Measurements from ENCODE around the gene UBA52.
"Not testable (repeated sequence)": the region's sequence is repeated elsewhere in the genome, so short reads cannot be mapped to it uniquely, and the experiment has no call there.

UBA52 gene

DNA sequence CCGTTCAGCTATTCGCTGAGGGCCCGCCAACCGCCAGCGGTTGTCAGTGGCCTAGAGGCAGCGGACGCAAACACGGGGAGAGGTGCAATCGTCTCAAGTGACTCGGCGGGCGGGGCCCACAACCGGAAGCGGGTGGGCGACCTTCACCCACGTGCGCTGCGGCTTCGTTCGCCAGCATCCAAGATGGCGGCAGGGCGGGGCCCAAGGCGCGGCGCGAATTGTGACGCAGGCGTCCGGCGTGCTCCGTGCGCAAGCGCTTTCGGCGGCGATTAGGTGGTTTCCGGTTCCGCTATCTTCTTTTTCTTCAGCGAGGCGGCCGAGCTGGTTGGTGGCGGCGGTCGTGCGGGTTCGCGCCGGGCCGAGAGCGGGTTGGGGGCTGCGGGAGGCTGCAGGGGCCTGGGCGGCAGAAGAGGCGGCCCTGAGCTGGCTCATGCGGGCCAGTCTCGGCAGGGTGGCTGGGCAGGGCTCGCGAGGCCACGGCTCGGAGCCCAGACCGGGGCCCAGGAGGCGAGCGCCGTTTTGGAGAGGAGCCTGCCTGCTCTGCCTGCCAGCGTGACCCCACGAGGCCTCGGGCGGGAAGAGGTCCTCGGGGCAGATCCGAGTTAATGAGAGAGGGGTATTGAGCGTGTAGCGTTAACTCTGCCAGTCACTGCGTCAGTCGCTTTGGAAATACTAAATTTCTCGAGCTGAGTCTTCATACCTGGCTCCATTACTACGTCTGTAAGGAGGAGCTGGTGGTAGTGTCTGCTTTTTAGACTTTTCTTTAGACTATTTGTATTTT is at the start of gene UBA52:
Gene UBA52, plus strand, starts transcription at position 294 of the 781 bp plus-strand sequence. CDS start 1,444 bp downstream, outside the sequence.
- in situ Hi-C loops (cut with HindIII; ENCODE audit: low sequenced_read_pairs): no loop called here

DNA sequence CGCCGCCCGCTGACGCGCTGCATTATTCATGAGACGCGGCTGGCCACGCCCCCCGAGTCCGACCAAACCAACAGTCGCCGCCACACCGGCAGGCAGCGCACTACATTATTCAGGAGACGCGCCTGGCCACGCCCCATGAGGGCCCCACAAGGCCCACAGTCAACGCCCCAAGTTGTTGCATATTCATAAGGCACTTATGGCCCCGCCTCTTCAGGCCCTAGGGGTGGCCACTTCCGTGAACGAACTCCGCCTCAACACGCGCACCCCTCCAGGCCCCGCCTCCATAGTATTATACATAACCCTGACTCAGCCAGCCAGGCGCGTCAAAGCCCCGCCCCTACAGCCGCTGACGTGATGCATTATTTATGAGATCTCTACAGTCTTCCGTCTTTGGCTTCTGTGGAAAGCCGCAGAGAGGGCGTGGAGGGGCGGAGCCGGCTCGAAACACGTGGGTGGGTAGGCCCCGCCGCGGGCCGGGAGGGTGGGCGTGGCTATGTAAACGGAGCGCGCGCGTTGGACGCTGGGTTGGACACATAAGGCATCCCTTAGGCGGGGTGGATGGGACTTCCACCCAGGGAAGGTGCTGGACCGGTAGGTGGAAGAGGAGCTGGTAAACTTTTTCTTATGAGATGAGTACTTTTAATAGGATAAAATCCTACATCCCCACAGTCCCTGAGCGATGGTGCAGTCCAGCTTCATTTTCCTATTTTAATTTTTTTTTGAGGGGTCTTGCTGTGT is 49.4 kb upstream of the UBA52 start:
- in situ Hi-C loops (cut with HindIII; ENCODE audit: low sequenced_read_pairs): no loop called here

DNA sequence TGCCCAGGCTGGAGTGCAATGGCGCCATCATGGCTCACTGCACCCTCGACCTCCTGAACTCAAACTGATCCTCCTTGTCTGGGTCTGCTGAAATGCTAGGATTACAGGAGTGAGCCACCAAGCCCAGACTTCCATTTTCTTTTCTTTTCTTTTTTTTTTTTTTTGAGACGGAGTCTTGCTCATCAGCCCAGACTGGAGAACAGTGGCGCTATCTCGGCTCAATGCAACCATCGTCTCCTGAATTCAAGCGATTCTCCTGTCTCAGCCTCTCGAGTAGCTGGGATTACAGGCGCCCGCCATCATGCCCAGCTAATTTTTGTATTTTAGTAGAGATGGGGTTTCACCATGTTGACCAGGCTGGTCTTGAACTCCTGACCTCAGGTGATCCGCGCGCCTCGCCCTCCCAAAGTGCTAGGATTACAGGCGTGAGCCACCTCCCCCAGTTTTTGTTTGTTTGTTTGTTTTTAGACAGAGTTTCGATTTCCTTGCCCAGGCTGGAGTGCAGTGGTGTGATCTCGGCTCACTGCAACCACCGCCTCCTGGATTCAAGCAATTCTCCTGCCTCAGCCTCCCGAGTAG is 48.7 kb upstream of the UBA52 start:
- in situ Hi-C loops (cut with HindIII; ENCODE audit: low sequenced_read_pairs): not testable (repeated sequence)

DNA sequence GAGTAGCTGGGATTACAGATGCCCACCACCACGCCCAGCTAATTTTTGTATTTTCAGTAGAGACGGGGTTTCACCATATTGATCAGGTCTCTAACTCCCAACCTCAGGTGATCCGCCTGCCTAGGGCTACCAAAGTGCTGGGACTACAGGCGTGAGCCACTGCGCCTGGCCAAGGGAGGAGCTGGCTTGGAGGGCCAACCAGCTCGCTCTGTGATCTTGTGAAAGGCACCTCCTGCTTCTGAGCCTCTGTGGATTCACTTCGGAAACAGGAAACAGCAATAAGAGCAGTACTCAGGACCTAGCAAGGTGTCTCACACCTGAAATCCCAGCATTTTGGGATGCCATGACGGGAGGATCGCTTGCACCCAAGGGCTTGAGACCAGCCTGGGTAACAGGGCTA is 47.8 kb upstream of the UBA52 start:
- in situ Hi-C loops (cut with HindIII; ENCODE audit: low sequenced_read_pairs): no loop called here

DNA sequence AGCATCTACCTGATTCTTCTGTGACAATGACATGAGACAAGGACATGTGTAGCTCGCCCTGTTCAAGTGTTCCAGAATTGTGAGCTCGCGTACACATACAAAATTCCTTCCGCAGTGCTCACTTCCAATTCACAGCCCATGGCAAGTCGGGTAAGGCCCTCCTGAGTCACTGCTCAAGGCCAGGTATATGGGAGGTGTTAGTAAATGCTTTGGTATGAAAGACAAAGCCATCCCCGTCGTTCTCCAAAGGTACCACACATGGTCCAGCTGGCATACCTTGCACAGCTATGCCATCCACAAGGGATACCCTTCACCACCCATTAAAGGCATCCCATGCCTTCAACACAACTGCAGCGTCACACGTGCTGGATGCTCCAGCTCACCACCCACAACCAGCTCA is 45.3 kb upstream of the UBA52 start:
- in situ Hi-C loops (cut with HindIII; ENCODE audit: low sequenced_read_pairs): loop anchor here (5.0 kb wide), 1 partner anchor 64 kb away; no protein-coding TSS in a partner anchor

DNA sequence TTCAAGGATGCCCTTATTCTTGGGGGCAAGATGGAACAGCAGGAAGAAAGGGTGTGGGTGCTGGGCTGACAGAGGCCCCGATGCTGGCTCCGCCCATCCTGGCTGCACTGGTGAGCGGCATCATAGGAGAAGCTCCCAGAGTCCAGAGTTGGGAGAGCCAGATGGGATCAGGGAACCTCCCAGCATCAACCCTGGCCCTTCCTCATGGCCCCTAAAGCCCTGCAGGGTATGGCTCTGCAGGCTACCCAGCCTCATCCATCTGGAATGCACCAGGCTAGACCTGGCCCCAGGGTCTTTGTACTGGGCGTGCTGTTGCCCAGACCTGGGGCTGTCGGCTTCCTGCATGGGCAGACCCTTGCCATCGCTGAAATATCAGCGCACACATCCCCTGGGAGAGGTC is 41.9 kb upstream of the UBA52 start:
- in situ Hi-C loops (cut with HindIII; ENCODE audit: low sequenced_read_pairs): loop anchor here (5.0 kb wide), 1 partner anchor 67 kb away; no protein-coding TSS in a partner anchor

DNA sequence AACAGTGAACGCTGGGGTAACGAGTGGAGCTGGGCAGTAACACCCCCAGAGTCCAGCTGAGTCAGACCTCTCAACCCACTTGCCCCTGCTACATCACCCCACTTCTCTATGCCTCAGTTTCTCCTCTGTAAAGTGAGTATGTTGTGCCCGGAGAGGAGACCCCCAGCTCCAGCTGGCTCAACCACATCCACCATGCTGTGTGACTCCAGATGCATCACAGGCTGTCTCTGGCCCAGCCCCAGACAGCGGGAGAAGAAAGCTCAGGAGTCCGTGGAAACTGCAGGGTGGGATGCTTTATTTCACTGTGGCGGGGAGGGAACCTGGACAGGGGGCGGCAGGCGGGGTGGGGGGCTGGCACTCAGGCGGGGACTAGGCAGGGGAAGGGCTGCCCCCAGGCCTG is 40.2 kb upstream of the UBA52 start:
- in situ Hi-C loops (cut with HindIII; ENCODE audit: low sequenced_read_pairs): no loop called here

DNA sequence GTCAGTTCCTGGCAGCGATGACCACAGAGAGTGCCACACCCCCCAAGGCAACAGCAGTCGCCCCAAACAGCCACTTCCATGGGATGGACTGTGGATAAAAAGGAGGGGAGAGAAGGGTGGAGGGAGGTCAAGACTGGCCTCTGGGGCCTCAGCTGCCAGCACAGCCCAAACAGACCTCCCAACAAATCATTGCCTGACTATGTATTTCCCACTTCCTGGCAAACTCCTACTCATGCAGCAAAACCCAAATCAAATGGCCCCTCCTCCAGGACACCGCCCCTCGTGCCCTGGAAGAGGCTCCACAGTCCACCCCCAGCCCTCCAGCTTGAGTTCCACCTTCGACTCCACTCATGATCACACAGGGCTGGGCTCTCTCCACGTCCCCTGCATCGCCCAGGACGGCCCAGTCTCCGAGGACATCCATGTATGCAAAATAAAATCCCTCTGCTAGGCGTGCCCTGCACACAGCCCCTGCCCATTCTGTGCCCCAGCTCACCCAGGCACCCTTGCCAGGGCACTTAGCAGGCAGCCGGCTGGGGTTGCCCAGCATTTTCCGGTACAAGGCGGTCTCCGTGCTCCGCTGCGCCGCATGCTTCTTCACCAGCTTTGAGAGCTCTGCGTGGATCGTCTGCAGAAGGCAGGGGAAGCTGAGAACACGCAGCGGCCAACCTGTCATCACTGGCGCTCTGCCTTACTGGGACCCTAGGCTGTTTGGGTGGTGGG is 39.3 kb upstream of the UBA52 start:
- in situ Hi-C loops (cut with HindIII; ENCODE audit: low sequenced_read_pairs): no loop called here

DNA sequence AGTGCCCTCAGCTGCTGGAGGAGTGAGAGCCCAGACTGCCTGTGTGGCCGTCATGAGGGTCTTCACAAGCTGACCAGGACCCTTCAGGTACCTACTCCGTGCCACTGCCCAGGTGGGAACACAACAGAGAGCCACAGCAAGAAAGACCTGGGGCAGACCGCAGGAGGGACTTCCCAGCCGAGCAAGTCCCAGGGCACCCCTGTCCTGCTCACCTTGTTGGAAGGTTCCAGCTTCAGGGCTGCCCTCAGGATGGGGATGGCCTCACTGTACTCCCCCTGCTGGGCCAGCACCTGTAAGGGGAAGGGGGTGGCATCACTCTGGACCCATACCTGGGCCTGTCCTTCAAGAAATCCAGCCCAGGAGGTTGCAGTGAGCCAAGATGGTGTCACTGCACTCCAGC is 38.6 kb upstream of the UBA52 start:
- in situ Hi-C loops (cut with HindIII; ENCODE audit: low sequenced_read_pairs): no loop called here

DNA sequence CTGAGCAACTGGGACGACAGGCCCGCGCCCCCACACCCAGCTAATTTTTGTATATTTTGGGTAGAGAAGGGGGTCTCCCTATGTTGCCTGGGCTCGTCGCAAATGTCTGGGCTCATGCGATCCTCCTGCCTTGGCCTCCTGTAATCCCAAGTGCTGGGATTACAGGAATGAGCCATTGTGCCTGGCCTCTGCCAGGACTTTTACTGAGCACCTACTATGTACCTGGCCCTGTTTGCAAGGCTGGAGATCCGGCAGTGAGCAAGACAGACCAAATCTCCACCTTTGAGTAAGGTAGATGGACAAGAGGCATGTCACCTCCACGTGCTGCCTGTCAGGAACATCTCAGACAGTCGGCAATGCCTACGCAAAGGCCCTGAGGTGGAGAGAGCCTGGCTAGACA is 35.2 kb upstream of the UBA52 start:
- in situ Hi-C loops (cut with HindIII; ENCODE audit: low sequenced_read_pairs): no loop called here

DNA sequence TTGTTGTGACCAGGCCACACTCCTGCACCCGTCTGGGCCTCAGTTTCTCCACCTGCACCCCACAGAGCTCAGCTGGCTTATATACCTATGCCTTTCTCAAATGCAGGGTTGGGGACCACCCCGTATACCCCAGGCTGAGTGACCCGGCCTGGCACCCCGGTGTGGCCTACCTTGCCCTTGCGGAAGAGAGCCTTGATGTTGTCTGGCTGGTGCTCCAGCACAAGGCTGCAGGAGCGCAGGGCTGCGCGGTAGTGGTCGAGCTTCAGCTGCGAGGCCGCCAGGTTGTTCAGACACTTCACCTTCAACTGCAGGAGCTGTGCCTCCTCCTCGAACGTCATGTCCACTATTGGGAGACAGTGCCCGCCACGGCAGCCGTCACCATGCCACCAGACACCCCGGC is 34.2 kb upstream of the UBA52 start:
- in situ Hi-C loops (cut with HindIII; ENCODE audit: low sequenced_read_pairs): no loop called here

DNA sequence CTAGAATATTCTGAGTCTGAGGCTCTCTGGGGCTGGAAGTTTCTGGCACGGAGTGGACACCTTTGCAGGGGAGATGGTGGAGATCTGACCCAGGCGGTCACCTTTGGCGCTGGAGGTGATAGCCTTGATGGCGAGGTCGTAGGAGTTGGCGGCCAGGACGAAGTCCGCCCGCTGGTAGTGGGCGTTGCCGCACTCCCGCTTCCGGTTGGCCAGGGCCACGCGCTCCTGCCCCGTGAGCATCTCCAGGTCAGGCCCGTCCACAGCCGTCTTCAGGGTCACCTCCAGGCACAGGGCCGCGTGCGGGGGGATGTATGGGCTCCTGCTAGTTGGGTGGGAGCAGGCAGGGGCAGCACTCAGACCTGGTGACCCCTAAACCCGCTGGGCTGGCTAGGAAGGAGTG is 33.5 kb upstream of the UBA52 start:
- in situ Hi-C loops (cut with HindIII; ENCODE audit: low sequenced_read_pairs): no loop called here

DNA sequence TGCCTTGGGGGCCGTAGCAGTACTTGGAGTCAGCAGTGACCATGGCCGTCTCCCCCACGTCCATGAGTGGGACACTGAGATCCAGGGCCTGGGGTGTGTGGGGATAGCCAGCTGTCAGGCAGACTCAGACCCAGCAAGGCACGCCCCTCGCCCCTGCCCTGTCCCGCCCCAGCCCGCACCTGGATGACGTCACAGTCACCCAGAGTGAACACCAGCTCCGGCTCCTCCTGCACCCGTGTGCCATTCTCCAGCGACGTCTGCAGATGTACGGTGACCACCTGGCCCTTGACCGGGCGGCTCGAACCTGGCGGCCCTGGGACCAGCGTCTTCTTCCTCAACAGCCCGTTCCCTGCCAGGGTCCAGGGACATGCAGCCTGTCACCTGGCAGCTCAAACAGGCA is 32.3 kb upstream of the UBA52 start:
- in situ Hi-C loops (cut with HindIII; ENCODE audit: low sequenced_read_pairs): no loop called here

DNA sequence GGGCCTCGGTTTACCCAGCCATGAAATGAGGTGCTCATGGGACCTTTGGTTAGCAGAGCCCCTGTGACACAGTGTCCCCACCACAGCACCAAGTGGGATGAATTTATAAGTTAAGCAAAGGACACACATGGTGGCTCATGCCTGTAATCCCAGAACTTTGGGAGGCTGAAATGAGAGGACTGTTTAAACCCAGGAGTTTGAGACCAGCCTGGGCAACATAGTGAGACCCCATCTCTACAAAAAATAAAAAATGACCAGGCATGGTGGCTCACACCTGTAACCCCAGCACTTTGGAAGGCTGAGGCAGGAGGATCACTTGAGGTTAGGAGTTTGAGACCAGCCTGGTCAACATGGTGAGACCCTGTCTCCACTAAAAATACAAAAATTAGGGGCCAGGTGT is 31.5 kb upstream of the UBA52 start:
- in situ Hi-C loops (cut with HindIII; ENCODE audit: low sequenced_read_pairs): loop anchor here (5.0 kb wide), 1 partner anchor 53 kb away; no protein-coding TSS in a partner anchor

DNA sequence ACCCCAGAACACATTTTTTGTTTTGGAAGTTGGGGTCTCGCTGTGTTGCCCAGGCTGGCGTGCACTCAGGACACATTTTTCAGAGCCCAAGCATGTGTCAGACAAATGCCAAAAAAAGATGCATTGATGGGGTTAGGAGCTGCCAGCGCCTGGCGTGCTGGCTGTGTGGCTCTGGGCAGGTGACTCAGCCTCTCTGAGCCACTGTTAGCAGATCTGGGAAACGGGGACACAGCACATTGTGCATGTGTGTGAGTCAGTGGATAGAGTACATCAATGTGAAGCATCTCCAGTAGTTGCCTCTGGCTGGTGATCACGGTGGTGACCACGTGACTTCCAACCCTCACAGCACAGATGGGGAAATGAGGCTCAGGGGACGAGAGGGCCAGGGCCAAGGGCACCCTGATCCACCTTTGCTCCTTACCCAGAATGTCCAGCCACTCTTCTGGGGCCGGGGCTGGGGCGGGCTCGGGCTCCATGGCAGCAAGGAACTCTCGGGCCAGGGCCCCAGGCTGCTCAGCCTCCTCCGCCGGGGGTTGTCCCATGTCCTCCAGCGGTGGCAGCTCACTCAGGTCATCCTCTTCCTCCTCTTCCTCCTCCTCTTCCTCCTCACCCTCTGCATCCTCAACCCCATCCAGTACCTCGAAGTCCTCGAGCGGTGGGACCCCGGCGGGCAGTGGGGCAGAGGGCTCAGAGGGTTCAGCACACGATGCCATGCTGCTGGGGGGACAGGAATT is 30.2 kb upstream of the UBA52 start:
- in situ Hi-C loops (cut with HindIII; ENCODE audit: low sequenced_read_pairs): loop anchor here (5.0 kb wide), 1 partner anchor 54 kb away; no protein-coding TSS in a partner anchor

DNA sequence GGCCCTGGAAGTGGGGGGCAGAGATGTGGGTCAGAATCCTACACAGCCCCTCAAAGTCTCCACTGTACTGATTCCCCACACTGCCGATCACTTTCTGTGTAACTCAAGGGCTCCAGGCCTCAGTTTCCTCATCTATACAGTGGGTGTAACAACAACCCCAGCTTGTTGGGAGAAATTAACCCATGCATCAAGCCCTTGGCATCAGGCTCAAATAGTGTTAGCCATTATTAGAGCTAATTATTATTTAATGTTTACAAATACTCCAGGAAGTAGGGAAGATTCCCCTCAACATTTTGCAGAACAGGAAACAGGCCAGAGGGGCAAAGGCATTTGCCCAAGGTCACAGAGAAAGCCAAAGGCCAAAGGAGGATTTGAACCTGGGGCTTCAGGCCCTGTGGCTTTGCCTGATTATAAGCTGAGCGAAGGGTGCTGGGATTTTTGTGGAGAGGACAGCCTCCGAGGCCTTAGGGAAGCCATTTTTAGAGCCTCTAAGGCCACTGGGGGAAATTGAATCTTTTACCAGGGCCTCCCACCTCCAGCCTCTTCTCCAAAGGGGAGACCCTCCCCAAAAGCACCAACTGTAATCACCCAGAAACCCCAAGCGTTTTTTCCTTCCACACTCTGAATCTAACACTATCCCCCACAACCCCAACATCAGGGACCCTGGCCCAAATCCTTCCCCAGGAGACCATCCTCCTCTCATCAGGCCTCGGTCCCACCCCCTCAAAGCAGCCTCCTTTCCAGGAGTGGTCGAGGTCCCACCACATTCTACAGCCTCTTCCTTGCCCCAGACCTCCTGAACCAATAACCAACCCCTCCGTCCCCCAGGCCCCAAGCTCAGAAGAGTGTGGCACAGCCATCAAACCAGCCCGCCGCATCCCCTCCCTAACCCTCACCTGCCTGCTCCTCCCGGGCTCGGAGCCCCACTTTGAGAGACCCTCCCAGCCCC is 29.4 kb upstream of the UBA52 start:
- in situ Hi-C loops (cut with HindIII; ENCODE audit: low sequenced_read_pairs): loop anchor here (5.0 kb wide), 1 partner anchor 55 kb away; no protein-coding TSS in a partner anchor

DNA sequence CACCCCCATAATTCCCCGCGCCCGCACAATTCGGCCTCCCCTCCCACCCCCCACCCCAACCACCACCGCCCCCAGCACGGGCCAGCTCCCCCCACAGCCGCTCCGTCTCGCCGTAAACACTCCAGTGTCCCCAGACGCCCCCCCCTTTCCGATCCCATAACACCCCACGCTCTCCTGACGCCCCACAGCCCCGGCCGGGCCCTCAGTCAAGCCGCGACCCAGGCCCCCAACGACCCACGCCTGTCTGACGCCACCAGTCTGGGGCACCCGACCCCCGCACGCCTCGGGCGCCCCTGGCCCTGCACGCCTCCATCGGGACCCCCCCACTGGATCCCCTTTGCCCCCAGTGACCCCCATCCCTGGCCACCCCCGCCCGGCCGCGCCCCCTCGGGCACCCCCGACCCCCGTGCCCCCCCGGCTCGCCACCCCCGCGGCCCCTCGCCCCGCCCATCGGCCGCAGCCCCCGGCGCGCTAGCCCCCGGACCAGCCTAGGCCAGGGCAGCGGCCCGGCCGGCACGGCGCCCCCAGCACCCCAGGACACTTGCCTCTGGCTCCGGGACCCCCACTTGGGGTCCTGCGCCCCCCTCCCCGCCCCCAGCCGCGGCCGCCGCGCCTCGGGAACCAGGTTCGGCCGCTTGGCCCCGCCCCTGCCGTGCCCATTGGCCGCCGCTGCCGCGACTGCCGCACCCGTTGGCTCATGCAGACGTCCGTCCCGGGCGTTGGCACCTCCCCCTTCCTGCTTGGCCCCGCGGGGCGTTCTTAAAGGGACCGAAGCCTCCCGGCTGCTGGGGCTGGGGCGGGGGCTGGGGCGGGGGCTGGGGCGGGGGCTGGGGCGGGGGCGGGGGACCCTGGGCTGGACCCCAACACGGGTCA is 28.5 kb upstream of the UBA52 start, which contains the start of gene FKBP8:
Gene FKBP8, minus strand, starts transcription at position 633 of the 873 bp plus-strand sequence. CDS start 1,603 bp downstream, outside the sequence.
- in situ Hi-C loops (cut with HindIII; ENCODE audit: low sequenced_read_pairs): loop anchor here (5.0 kb wide), 1 partner anchor 56 kb away; no protein-coding TSS in a partner anchor

Measured in endothelial cell of hepatic sinusoid (primary cell).